HG02870 (cell line): ENCODE results near the gene PSEN1.

ENCODE experiments used
- ATAC-seq: cut with Tn5 transposase; IDR thresholded peaks from one replicate; pipeline ENCODE4 v1.9.1; 2021; ENCODE audit warnings: mild to moderate bottlenecking, moderate library complexity; ENCODE audit not compliant: unreplicated experiment

The PSEN1 gene

DNA sequence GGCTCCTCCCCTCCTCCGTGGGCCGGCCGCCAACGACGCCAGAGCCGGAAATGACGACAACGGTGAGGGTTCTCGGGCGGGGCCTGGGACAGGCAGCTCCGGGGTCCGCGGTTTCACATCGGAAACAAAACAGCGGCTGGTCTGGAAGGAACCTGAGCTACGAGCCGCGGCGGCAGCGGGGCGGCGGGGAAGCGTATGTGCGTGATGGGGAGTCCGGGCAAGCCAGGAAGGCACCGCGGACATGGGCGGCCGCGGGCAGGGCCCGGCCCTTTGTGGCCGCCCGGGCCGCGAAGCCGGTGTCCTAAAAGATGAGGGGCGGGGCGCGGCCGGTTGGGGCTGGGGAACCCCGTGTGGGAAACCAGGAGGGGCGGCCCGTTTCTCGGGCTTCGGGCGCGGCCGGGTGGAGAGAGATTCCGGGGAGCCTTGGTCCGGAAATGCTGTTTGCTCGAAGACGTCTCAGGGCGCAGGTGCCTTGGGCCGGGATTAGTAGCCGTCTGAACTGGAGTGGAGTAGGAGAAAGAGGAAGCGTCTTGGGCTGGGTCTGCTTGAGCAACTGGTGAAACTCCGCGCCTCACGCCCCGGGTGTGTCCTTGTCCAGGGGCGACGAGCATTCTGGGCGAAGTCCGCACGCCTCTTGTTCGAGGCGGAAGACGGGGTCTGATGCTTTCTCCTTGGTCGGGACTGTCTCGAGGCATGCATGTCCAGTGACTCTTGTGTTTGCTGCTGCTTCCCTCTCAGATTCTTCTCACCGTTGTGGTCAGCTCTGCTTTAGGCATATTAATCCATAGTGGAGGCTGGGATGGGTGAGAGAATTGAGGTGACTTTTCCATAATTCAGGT, at the start of gene PSEN1:
TSS of gene PSEN1 (plus strand) at position 121 of the 839 bp plus-strand sequence. CDS start 11,513 bp downstream, outside the sequence.
- ATAC-seq, result peak; percentile 86

DNA sequence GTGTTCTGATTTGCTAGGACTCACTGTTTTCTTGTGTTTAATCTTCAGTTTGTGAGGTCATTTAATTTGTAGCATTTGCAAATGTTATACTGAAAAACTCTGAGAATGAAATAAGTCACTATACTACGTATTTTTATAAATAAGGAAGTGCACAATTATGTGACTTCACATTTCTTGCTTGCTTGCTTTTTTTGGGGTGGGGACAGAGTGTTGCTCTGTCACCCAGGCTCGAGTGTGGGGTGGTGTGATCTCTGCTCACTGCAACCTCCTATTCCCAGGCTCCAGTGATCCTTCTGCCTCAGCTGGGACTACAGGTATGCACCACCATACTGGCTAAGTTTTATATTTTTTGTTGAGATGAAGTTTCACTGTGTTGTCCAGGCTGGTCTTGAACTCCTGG, 45.3 kb upstream of the PSEN1 start:
- ATAC-seq, result no peak

DNA sequence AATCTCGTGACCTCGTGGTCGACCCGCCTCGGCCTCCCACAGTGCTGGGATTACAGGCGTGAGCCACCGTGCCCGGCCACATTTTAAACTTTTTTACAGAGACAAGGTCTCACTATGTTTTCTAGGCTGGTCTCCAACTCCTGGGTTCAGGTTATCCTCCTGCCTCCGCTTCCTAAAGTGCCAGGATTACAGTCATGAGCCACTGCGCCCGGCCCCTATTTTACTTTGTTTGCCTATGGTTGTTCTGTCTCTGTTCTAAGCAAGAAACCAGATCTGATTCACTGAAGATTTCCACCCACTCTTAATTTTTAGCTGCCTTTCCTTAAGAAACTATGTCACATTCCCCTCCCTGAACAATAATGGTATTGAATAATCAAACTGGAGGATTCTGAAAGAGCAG, 38.9 kb upstream of the PSEN1 start:
- no peak for ATAC-seq

DNA sequence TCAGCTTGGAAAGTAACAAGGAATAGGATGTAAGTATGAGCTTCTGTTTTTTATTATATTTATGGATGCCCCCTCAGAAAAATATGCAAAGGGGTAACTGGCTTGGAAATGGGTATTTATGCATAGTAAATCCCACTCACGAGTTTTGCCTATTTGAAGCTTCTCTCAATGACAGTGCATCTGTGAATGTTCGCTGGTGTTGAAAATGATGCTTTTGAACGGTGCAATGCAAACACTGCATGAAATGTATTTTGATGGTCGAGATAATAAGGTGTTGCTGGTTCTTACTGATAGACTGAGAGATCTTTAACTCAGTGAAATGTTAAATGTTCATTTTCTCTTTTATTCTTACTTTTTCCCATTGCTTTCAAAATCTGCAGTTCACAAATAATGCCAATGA, 36.0 kb upstream of the PSEN1 start:
- ATAC-seq, result no peak

DNA sequence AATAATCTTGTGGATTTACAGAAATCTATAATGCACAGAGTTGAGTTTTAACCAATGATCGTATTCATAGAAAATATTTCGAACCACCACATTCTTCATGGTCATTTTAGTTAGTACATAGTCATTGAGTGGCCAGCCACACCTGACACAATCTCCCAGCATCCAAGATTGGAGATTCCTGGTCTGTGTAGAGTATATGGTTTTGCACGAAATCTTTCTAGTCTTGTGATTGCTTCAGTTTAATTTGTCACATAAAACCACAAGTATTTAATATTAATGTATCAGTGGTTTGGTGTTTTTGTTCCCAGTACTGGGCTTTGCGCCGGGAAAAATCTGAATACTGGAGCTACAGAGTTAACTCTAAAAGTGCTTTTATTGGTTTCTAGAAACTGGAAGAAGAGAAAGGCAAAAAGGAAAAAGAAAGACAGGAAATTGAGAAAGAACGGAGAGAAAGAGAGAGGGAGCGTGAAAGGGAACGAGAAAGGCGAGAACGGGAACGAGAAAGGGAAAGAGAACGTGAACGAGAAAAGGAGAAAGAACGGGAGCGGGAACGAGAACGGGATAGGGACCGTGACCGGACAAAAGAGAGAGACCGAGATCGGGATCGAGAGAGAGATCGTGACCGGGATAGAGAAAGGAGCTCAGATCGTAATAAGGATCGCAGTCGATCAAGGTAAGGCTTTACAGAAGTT, 33.4 kb upstream of the PSEN1 start:
- no peak for ATAC-seq

DNA sequence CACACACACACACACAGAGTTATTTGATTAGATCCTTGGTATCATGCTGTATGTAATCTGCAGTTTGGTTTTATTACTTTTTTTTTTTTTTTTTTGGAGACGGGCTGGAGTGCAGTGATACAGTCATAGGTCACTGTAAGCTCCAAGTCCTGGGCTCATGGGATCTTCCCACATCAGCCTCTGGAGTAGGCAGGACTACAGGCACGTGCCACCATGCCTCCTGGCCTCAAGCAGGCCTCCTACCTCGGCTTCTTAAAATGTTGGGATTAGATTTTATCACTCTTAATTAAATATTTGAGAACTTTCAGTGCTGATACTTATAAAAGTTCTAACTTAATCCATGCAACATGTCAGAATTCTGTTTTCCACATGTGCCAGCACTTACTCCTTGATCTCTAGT, 31.3 kb upstream of the PSEN1 start:
- no peak for ATAC-seq

DNA sequence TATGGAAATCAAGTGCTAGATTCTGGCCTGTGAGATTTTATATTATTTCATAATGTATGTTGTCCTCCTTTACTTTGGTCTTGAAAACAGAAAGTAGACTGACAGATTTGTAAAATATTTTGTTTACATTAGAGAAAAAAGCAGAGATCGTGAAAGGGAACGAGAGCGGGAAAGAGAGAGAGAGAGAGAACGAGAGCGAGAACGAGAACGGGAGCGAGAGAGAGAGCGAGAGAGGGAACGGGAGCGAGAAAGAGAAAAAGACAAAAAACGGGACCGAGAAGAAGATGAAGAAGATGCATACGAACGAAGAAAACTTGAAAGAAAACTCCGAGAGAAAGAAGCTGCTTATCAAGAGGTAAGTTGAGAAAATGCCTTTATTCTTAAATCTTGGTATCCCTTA, 30.6 kb upstream of the PSEN1 start:
- ATAC-seq, result no peak

DNA sequence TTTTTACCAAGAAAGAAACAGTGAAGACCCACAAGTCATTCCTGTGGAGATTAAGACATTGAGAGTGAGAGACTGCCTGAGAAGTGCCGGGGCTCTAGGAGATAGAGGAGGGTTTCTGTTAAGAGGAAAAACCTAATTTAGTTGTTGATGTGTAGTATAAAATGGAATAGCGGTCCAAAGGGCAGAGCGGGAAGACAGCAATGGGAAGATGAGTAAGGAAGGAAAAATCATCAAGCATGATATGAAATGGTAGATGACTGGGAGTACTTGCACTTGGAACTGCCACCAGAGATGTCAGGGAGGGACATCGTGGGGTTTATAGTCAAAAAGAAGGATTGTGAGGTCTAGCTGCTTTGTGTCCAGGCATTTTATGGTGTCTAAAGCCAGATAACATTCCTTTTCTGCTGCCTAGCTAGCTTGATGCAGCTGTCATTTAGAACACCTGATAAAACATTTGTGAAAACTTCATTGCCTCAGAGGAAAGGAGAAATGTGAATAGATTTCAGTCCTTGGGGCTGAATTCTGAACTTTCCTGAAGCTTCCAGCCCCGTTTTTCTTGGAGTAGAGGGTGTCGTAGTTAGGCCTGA, 20.1 kb upstream of the PSEN1 start:
- no peak for ATAC-seq

DNA sequence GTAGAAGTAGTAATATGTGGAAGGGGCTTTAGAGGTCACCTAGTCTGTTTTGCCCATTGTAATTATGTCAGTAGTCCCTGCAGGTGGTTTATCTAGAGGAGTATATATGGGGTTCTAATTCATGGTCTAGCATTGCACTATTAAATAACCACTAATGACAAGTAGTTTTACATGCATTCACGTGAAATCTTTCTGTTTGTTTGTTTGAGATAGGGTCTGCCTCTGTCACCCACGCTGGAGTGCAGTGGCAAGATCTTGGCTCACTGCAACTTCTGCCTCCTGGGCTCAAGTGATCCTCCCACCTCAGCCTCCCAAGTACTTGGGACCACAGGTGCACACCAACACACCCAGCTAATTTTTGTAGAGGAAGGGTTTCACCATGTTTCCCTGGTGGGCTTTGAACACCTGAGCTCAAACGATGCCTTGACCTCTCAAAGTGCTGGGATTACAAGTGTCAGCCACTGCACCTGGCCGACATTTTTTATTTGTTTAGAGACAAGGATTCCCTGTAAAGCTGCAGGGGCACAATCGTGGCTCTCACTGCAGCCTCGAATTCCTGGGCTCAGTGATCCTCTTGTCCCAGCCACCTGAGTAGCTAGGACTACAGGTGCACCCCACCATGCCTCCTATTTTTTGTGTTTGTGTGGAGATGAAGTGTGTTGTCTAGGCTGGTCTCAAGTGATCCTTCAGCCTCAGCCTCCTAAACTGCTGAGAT, 12.0 kb upstream of the PSEN1 start:
- ATAC-seq, result no peak

DNA sequence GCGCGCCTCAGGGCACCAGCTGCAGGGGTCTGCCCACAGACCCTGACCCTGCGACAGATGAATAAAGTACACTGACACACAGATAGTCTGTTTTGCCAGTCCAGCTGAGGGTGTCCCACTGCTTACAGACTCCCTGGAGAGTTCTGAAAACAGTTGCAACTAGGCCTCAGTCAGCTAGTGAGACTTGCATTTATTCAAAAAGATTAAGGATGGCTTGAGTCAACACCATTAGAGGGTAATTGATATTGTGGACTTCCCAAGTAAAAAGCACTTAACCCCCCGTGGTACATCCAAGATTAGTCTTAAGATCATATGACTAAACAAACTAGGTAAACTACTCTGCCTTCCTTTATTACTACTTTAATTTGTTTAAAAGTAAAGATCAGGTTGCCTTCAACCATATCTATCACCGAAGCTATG, 11.1 kb upstream of the PSEN1 start:
- ATAC-seq, result no peak

DNA sequence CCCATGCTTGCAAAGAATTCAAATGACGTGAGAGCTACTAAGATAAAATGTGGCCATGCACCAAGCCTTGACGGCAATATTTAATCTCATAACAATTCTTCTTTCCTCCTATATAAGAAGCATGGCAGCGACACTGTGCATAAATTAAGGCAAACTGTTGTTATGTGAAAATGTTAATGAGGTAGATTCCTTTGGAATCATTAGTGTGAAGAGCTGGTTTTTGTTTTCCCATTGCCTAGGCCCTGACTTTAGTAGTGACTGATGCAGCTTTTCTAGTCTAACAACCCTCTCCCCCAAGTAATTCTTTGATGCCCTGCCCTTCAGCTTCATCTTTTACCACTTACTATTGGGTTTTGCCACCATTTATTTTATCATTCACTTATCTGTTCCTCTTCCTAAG, 10.6 kb upstream of the PSEN1 start:
- ATAC-seq, result no peak

DNA sequence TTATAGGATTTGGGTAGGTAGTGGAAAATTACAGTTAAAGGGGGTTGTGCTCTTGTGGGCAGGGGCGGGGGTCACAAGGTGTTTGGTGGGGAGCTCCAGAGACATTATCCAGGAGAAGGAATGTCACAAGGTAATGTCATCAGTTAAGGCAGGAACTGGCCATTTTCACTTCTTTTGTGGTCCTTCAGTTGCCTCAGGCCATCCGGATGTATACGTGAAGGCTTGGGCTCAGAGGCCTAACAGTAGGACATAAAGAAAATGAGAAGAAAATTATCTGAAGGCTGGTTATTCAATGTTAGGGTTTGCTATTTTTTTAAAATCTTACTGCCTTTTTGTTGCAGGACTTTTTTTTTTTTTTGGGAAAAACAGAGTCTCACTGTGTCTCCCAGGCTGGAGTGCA, 2.5 kb upstream of the PSEN1 start:
- no peak for ATAC-seq

DNA sequence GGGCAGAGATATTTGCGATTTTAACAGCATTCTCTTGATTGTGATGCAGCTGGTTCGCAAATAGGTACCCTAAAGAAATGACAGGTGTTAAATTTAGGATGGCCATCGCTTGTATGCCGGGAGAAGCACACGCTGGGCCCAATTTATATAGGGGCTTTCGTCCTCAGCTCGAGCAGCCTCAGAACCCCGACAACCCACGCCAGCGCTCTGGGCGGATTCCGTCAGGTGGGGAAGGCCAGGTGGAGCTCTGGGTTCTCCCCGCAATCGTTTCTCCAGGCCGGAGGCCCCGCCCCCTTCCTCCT, 271 bp upstream of the PSEN1 start:
- ATAC-seq, result no peak

DNA sequence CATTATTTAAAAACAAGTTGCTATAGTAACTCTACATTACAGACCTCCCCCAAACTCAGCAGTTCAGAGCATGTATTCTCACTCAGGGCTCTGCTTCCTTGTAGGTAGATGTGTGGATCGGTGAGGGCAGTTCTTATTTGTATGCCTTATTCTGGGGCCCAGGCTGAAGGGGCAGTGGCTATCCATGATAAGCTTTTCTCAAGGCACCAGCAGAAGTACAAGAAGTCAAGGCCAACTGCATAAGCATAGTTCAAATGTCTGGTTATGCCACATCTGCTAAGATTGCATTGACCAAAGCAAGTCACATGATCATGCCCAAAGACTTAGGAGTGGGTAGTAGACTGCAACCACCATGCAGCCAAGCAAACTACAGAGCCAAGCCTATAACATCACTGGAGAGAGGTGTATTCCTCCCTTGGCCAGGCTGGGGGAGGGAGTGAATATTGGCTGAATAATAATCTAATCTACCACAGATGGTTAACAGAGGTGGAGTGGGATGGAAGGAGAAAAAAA, 4.6 kb downstream of the PSEN1 start:
- ATAC-seq, result no peak

DNA sequence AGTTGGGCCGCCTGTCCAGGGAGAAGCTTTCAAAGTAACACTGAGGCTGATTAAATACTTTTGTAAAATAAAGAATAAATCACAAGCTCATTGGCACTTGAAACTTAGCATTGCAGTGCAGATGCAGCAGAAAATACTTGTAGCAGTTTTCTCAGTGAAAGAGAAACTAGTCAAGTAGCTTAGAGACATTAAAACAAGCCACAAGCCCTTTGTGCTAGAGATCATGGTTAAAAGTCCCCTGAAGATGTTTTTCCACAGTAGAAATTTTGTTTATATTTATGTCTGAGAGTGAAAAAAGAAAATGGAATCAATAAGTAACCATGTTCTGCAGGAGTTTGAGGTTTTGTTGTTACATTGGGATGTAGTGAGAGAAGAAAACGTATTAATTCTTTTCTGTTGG, 5.9 kb downstream of the PSEN1 start:
- no peak for ATAC-seq

DNA sequence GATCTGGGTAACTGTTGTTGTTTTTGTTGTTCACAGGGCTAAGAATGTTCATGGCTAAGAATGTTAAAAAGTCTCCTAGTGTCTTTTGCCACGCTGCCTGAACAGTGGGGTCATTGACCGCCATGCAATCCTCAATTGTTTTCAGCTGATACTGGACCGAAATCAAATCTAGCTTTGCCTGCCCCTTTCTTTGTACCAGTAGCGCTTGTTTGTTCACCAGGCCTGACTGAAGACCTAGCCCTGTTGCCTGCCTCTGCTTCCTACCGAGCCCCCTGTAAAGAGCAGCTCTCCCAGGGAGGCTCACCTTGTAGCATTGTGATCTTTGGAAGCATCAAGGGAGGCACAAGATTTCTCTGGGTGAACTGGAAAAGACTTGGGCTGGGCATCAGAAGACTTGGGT, 6.7 kb downstream of the PSEN1 start:
- ATAC-seq, result no peak

DNA sequence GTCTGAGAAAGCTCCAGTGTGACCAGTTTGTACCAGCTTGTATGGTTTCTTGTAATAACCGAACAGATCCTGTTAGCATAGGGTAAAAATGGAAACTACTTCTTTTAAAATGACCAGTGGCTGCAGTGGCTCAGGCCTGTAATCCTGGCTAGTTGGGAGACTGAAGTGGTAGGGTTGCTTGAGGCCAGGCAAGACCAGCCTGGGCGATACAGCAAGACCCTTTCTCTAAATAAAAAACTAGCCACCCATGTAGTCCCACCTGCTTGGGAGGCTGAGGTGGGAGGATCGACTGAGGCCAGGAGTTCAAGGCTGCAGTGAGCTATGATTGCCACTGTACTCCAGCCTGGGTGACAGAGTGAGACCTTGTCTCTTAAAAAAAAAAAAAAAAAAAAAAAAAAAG, 7.3 kb downstream of the PSEN1 start:
- ATAC-seq, result no peak

DNA sequence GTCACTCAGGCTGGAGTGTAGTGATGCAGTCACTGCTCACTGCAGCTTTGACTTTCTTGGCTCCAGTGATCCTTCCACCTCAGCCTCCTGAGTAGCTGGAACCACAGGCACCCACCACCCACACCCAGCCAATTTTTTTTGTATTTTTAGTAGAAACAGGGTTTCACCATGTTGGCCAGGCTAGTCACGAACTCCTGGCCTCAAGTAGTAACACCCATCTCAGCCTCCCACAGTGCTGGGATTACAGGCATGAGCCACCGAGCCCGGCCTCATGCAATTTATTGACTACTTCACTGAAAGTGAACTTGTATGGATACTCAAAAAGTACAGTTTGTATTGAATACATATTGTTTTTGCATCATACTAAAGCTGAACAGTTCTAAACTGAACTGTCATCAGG, 9.1 kb downstream of the PSEN1 start:
- no peak for ATAC-seq

DNA sequence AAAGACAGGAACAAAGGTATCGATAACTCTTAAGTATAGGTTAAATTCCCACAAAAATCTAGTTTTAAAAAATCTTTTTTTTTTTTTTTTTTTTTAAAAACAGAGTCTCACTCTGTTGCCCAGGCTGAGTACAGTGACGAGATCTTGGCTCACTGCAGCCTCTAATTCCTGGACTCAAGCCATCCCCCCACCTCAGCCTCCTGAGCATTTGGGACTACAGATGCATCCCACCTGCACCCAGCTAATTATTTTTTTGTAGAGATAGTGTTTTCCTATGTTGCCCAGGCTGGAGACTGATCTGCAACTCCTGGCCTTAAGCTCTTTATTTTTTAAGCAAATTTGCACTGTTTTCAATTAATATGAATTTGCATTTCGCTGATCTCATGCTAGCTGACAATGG, 9.8 kb downstream of the PSEN1 start:
- ATAC-seq, result no peak

DNA sequence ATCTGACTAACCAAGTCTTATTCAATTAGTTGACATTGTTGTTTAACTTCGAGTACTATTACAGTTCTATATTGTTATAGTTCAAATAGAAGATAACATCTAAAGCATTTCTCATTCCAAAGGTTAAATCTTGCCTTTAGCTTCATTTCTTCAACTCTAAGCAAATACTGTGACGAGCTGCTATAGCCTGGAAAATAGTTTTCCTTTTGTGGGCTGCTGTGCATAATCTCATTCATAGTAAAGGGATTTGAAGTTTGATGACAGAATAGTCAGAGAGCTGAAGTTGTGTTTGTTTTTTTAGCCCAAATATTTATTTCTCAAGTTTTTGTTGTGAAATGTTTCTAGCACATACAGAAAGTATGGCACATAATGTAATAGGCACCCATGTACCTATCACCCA, 13.4 kb downstream of the PSEN1 start:
- ATAC-seq, result no peak

DNA sequence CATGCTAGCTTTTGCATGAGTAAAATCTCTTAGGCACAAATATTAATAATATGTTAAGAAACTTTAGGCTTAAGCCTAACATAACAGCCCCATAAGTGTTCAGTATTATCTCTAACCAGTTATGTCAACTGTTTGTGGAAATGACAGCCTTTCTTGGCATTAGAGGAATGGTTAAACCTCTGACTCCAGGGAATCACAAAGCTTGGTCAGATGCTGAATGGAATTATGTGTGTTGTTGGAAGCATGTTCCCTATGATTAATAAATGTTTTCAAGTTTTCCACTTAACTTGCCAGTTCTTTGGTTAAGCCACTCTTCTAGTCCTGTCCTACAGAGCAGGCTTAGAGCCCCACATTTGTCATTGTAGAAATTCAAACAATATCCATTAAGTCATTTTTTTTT, 17.0 kb downstream of the PSEN1 start:
- ATAC-seq, result no peak
